ENCODE measurements around the gene DHX57.

- TF ChIP-seq, protein P1, sequence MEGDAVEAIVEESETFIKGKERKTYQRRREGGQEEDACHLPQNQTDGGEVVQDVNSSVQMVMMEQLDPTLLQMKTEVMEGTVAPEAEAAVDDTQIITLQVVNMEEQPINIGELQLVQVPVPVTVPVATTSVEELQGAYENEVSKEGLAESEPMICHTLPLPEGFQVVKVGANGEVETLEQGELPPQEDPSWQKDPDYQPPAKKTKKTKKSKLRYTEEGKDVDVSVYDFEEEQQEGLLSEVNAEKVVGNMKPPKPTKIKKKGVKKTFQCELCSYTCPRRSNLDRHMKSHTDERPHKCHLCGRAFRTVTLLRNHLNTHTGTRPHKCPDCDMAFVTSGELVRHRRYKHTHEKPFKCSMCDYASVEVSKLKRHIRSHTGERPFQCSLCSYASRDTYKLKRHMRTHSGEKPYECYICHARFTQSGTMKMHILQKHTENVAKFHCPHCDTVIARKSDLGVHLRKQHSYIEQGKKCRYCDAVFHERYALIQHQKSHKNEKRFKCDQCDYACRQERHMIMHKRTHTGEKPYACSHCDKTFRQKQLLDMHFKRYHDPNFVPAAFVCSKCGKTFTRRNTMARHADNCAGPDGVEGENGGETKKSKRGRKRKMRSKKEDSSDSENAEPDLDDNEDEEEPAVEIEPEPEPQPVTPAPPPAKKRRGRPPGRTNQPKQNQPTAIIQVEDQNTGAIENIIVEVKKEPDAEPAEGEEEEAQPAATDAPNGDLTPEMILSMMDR (conservative IDR thresholded peaks at IDR 0.05; ENCODE audit: low read depth in 2 of 2), result no peak
- TF ChIP-seq EZH2 (IDR thresholded peaks at IDR 0.05; ENCODE audit: low read depth, unreplicated experiment) (no peak), CREB1 (CRISPR knock-in tag; IDR thresholded peaks at IDR 0.05; ENCODE audit: low read depth) (no peak), EZH2phosphoT487 (IDR thresholded peaks at IDR 0.05; ENCODE audit: unreplicated experiment) (no peak), POLR2AphosphoS5 (IDR thresholded peaks at IDR 0.05; ENCODE audit: low read depth) (no peak), JUNB (IDR thresholded peaks at IDR 0.05; ENCODE audit: unreplicated experiment) (no peak), STAT1 (IDR thresholded peaks at IDR 0.05; ENCODE audit: unreplicated experiment) (no peak), ZNF331 (CRISPR knock-in tag; IDR thresholded peaks at IDR 0.05; ENCODE audit: low read depth) (no peak), NANOG (IDR thresholded peaks at IDR 0.05; ENCODE audit: borderline replicate concordance) (no peak)
- TF ChIP-seq, protein P2, sequence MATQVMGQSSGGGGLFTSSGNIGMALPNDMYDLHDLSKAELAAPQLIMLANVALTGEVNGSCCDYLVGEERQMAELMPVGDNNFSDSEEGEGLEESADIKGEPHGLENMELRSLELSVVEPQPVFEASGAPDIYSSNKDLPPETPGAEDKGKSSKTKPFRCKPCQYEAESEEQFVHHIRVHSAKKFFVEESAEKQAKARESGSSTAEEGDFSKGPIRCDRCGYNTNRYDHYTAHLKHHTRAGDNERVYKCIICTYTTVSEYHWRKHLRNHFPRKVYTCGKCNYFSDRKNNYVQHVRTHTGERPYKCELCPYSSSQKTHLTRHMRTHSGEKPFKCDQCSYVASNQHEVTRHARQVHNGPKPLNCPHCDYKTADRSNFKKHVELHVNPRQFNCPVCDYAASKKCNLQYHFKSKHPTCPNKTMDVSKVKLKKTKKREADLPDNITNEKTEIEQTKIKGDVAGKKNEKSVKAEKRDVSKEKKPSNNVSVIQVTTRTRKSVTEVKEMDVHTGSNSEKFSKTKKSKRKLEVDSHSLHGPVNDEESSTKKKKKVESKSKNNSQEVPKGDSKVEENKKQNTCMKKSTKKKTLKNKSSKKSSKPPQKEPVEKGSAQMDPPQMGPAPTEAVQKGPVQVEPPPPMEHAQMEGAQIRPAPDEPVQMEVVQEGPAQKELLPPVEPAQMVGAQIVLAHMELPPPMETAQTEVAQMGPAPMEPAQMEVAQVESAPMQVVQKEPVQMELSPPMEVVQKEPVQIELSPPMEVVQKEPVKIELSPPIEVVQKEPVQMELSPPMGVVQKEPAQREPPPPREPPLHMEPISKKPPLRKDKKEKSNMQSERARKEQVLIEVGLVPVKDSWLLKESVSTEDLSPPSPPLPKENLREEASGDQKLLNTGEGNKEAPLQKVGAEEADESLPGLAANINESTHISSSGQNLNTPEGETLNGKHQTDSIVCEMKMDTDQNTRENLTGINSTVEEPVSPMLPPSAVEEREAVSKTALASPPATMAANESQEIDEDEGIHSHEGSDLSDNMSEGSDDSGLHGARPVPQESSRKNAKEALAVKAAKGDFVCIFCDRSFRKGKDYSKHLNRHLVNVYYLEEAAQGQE (IDR thresholded peaks at IDR 0.05; ENCODE audit: unreplicated experiment), result no peak
Measured at GRCh38 chr2:38792751-38793150, 83.0 kb downstream of the DHX57 start.

Data from GM23338 (cell line).